GM06990 (cell line): ENCODE results near the gene POU2AF3.

Experiments used
- DNase-seq: peaks from one replicate; pipeline ENCODE4 v3.0.0-alpha.2; 2011; ENCODE audit not compliant: insufficient read length; ENCODE audit errors: extremely low read depth
- H3K27me3 ChIP-seq: replicated peaks from 2 replicates; pipeline ENCODE4 v1.6.0; 2011; ENCODE audit warnings: low read length; ENCODE audit not compliant: control insufficient read depth, insufficient read depth
- H3K36me3 ChIP-seq: 2 replicates; pipeline ENCODE4 v1.5.1; 2011; ENCODE audit warnings: low read length; ENCODE audit not compliant: control insufficient read depth, insufficient read depth
- H3K4me3 ChIP-seq: replicated peaks from 2 replicates; pipeline ENCODE4 v1.5.1; 2011; ENCODE audit warnings: low read depth, mild to moderate bottlenecking, control low read depth, low read length
- TF ChIP-seq, protein P1 (sequence below): IDR thresholded peaks from 2 replicates; pipeline ENCODE4 v1.5.1; 2011; ENCODE audit warnings: low read length, control low read depth, mild to moderate bottlenecking, inconsistent platforms; ENCODE audit not compliant: insufficient read depth, poor library complexity, severe bottlenecking

POU2AF3 gene

GRCh38 chr11:111325259-111325658 is 26.9 kb downstream of the POU2AF3 start:
- Histone ChIP-seq H3K27me3 (no peaks in the 10 kb centered on the region), H3K4me3 (no peak overlapping the region), H3K36me3 (no peaks in the 10 kb centered on the region)
- no peak for DNase-seq
- TF ChIP-seq, protein P1, sequence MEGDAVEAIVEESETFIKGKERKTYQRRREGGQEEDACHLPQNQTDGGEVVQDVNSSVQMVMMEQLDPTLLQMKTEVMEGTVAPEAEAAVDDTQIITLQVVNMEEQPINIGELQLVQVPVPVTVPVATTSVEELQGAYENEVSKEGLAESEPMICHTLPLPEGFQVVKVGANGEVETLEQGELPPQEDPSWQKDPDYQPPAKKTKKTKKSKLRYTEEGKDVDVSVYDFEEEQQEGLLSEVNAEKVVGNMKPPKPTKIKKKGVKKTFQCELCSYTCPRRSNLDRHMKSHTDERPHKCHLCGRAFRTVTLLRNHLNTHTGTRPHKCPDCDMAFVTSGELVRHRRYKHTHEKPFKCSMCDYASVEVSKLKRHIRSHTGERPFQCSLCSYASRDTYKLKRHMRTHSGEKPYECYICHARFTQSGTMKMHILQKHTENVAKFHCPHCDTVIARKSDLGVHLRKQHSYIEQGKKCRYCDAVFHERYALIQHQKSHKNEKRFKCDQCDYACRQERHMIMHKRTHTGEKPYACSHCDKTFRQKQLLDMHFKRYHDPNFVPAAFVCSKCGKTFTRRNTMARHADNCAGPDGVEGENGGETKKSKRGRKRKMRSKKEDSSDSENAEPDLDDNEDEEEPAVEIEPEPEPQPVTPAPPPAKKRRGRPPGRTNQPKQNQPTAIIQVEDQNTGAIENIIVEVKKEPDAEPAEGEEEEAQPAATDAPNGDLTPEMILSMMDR = no peak

DNA sequence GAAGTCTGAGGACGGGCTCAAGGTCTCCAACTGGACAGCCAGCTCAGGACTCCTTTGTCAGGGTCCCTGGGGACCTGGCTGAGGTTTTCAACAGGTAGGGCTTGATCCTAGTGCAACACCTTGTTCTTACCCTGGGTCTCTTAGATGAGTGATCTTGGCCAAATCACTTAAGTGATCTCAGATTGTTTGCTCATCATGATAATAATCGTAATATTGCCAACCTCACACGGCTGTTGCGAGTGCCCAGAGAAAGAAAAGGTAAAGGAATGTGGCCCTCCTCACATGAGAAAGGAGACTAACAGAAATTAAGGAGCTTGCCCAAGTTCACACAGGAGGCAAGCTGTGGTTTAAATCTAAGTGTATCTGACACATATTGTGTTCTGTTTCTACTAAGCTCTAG is 28.5 kb downstream of the POU2AF3 start:
- TF ChIP-seq, protein P1 = no peak
- no peaks in the 10 kb centered on the region for H3K27me3 ChIP-seq
- no peaks in the 10 kb centered on the region for H3K36me3 ChIP-seq
- H3K4me3 ChIP-seq = no peak overlapping the region
- no peak for DNase-seq

- H3K27me3 ChIP-seq = no peaks in the 10 kb centered on the region
- DNase-seq = no peak
- H3K36me3 ChIP-seq = no peaks in the 10 kb centered on the region
- no peak overlapping the region for H3K4me3 ChIP-seq
- TF ChIP-seq, protein P1 = no peak
Observed at GRCh38 chr11:111327908-111328624, 29.7 kb downstream of the POU2AF3 start.

DNA sequence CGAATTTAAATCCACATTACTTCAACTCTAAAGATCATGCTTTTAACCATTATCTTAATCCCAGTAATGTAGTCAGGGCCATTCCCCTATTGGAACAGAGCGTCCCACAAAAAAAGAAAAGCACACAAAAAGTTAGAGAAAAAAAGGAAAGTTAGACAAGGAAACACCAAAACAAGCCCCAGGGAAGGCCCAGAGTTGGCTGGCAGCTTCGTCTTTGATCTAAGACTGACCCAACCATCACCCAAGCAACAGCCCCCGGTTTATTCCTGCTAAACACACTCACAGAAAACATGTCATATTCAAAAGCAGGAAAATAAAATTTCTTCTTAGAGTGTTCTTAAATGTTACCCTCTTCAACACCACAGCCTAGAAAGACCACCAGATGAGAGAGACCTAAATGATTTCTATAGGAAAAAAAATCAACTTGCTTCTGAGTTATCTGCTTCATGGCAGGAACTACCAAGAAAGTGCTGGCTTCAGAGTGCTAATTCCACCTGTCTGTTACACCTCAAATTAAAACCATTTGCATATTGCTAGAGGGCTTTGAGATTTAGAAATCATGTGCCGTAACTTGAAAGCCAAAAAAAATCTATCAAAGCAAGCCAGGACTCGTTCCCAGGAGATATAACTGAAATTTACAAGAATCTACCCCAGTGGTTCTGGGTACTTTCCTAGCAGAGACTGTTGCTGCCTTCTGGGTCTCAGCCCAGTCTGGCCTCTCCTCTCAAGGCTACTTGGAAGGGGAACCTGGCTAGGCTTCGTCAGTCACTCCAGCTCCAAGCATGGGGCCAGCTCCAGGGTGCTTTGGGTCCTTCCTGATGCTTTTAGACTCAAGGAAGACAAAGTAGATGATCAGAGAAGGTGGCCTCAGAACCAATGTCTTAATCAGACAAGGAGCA is 31.2 kb downstream of the POU2AF3 start:
- Histone ChIP-seq H3K36me3 (no peaks in the 10 kb centered on the region), H3K4me3 (no peak overlapping the region), H3K27me3 (no peaks in the 10 kb centered on the region)
- TF ChIP-seq, protein P1 = no peak
- no peak for DNase-seq

- no peak overlapping the region for H3K4me3 ChIP-seq
- H3K27me3 ChIP-seq = no peaks in the 10 kb centered on the region
- H3K36me3 ChIP-seq = no peaks in the 10 kb centered on the region
- no peak for DNase-seq
- TF ChIP-seq, protein P1 = no peak
Observed at GRCh38 chr11:111330234-111330893, 32.0 kb downstream of the POU2AF3 start.
